Uterus (tissue), 4 donors: ENCODE measurements around the gene KRTAP12-2. TPM values are rescaled to one million over a fixed set of nuclear protein-coding genes. Genes with fewer than 3 reads are reported as not detected.

Experiments used
- DNase-seq, 2 donors: peaks; one replicate each; pipeline ENCODE4 v3.0.0-alpha.2; 2019 to 2020
- H3K27ac ChIP-seq, 2 donors: fragments of 200-600 bp; sonication (generic); 1 replicate in 1 of 2; 2 replicates in 1 of 2; pipeline ENCODE4 v1.5.1; 2016 to 2018
- H3K27me3 ChIP-seq, 2 donors: fragments of 200-600 bp; sonication (generic); one replicate each; pipeline ENCODE4 v1.5.1; 2018 to 2019; ENCODE audit warnings: control low read depth in 1 of 2
- H3K36me3 ChIP-seq, 2 donors: fragments of 200-600 bp; sonication (generic); one replicate each; pipeline ENCODE4 v1.5.1; 2019; ENCODE audit warnings: control low read depth in 1 of 2
- H3K4me1 ChIP-seq, 2 donors: fragments of 200-600 bp; sonication (generic); one replicate each; pipeline ENCODE4 v1.5.1; 2018 to 2019; ENCODE audit warnings: control low read depth in 1 of 2
- H3K4me3 ChIP-seq, 2 donors: fragments of 200-600 bp; sonication (generic); 1 replicate in 1 of 2; 2 replicates in 1 of 2; pipeline ENCODE4 v1.5.1; 2018 to 2019; ENCODE audit warnings: mild to moderate bottlenecking in 1 of 2
- H3K9me3 ChIP-seq, 2 donors: fragments of 200-600 bp; sonication (generic); one replicate each; pipeline ENCODE4 v1.5.1; 2019; ENCODE audit warnings: control low read depth in 1 of 2
- POLR2A ChIP-seq, 2 donors: fragments of 450-650 bp; IDR thresholded peaks; one replicate each; pipeline ENCODE4 v1.6.1; 2016; ENCODE audit warnings: antibody characterized with exemption in 2 of 2, mild to moderate bottlenecking in 1 of 2, moderate library complexity in 1 of 2
- intact Hi-C: fragments of 100-400 bp; cut with DNase I; formaldehyde crosslinking; loops from one replicate; pipeline ENCODE4 v1.15.1; 2023; ENCODE audit warnings: low total_unique reads
- total RNA-seq, 4 donors: library from RNA; depleted of rRNA in 3 of 4; stranded (reverse); fragments of >200 nt in 3 of 4; gene quantifications; one replicate each; pipeline versions ENCODE4 v1.1.0 to v1.2.4, GENCODE V29; 2014 to 2023
- TF ChIP-seq, protein P1 (sequence below), 4 experiments: fragments of 200-600 bp in 2 of 4; fragments of 450-650 bp in 2 of 4; sonication (generic) in 2 of 4; IDR thresholded peaks; one replicate each; pipeline ENCODE4 v1.5.1; 2016 to 2019; ENCODE audit warnings: antibody characterized with exemption in 4 of 4, mild to moderate bottlenecking in 2 of 4, moderate library complexity in 1 of 4
- donor health status: DM: yes; HTN: yes; CAD: no.

KRTAP12-2 gene
- total RNA-seq, 4 donors from 2014 or later = not detected

DNA sequence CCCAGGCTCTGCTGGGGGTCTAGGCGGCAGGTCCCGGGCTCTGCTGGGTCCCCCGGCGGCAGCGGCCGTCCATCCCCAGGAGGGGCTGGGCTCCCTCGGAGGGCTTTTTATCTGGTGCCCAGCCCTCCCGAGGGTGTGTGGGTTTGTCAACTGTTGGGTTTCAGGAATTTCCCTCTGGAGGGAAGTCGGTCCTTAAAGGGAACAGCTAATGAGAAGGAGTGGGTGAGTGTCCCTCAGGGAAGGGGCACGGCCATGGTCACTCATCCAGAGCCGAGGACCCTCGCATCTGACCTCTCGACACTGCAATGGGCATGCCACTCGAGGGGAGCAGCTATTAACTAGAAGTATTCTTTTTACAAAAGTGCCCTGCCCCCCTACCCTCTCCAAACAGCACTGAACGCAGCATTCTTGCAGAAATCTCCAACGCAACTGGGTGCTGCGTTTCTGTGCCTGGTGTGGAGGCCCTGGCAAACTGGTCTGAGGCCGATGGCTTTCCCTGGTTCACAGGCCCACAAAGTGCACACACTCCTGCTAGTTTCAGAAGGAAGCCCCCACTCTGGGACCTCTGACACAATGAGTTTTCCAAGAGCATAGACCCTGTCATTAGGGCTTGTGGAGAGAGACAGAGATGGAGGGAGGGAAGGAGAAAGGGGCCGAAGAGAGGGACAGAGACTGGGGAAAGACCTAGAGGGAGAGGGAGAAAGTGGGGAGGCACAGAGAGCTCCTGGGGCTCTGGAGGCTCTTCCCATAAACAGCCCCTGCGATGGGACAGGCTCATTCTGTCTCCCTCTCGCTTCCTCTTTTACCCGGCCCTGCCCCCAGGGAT, 45.7 kb upstream of the KRTAP12-2 start:
- peaks cover 0 to 39% of the 10 kb centered on the region in 2 donors for H3K27me3 ChIP-seq
- H3K4me1 ChIP-seq = no peaks in the 10 kb centered on the region
- no peak overlapping the region for H3K4me3 ChIP-seq
- no peak overlapping the region for H3K27ac ChIP-seq
- no peaks in the 10 kb centered on the region for H3K9me3 ChIP-seq
- peak in 1 of 2 donors; percentile 4 for DNase-seq
- TF ChIP-seq, protein P1, sequence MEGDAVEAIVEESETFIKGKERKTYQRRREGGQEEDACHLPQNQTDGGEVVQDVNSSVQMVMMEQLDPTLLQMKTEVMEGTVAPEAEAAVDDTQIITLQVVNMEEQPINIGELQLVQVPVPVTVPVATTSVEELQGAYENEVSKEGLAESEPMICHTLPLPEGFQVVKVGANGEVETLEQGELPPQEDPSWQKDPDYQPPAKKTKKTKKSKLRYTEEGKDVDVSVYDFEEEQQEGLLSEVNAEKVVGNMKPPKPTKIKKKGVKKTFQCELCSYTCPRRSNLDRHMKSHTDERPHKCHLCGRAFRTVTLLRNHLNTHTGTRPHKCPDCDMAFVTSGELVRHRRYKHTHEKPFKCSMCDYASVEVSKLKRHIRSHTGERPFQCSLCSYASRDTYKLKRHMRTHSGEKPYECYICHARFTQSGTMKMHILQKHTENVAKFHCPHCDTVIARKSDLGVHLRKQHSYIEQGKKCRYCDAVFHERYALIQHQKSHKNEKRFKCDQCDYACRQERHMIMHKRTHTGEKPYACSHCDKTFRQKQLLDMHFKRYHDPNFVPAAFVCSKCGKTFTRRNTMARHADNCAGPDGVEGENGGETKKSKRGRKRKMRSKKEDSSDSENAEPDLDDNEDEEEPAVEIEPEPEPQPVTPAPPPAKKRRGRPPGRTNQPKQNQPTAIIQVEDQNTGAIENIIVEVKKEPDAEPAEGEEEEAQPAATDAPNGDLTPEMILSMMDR (IDR thresholded peaks at IDR 0.05) = no peak
- no peak for TF ChIP-seq POLR2A (IDR thresholded peaks at IDR 0.05)
- no peaks in the 10 kb centered on the region for H3K36me3 ChIP-seq
- intact Hi-C loops = no loop called here

DNA sequence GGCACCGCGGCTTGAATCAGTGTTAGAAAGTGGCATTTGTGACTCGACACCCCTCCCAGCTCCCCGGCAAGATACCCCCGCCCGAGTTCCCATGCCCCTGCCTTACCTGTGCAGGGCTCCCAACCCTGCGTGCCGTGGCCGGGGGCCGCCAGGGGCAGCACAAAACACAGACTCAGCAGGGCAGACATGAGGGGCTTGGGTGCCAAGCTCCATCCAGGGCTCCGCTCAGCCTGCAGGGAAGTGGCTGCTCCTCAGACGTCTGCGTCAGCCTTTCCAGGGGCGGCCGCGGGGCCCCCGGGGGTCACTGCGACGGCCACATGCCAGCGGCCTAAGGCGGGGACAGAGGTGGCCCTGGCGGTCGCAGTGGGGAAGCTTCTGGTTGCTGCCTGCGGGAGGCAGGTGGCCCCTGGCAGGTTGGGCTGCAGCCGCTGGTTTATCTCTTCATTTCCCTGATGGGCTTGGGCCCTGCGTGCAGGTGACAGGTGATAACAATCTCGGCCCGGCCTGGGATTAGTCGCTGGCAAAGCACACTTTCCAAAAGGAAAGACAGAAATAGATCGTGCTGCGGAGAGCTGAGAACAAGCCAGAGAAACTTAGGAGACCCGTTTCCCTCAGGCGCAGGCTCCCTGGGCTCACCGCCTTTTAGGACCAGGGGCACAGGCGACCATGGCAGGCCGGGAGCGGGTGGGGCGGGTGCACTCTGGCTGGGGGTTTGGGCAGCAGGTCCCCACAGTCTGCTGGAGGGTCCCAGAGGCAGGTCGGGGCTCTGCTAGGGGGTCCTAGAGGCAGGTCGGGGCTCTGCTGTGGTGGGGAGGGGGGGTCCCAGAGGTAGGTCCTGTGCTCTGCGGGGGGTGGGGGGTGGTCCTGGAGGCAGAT, 44.8 kb upstream of the KRTAP12-2 start, which contains the start of gene TSPEAR:
TSS of gene TSPEAR (minus strand) at position 246 of the 876 bp plus-strand sequence. CDS start at position 188, 58 bp downstream.
- Histone ChIP-seq H3K4me3 (no peak within 1 kb of the TSS), H3K27ac (no peak within 1 kb of the TSS), H3K9me3 (no peaks in the 10 kb centered on the region), H3K27me3 (peaks cover 0 to 45% of the 10 kb centered on the region in 2 donors), H3K36me3 (no peaks in the 10 kb centered on the region), H3K4me1 (no peaks in the 10 kb centered on the region)
- peak in 1 of 2 donors; percentile 3 for DNase-seq
- no peak for TF ChIP-seq POLR2A (IDR thresholded peaks at IDR 0.05)
- TF ChIP-seq, protein P1 (IDR thresholded peaks at IDR 0.05) = no peak
- intact Hi-C loops = no loop called here

DNA sequence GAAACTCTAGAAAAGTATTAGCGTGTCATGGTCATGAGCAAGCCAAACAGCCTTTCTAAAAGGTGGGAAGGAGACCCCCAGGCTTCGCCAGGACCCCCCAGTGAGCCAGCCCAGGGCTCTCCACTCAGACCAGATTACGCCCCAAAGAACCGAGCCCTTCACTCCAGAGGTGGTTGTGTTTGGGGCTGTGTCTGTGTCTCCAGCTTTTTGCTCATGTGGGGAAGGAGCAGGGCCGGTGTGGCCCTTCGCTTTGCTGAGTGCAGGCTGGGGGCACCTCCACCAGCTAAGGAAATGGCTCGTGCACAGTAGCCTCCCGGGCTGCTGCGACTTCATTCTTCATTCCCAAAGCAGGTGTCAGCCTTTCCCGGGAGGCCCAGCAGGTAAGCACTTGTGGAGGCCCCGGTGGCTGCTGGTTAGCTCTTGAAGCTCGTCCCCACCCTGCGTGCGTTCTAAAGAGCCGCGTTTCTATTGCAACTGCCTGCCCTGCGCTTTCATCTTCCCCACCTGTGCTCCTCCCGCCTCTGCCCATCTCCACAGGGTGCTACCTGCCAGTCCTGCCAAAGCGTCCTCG, 44.1 kb upstream of the KRTAP12-2 start:
- intact Hi-C loops = no loop called here
- DNase-seq = peak in 1 of 2 donors; percentile 2
- no peaks in the 10 kb centered on the region for H3K36me3 ChIP-seq
- peaks cover 0 to 51% of the 10 kb centered on the region in 2 donors for H3K27me3 ChIP-seq
- H3K4me3 ChIP-seq = no peak overlapping the region
- no peak overlapping the region for H3K27ac ChIP-seq
- no peaks in the 10 kb centered on the region for H3K9me3 ChIP-seq
- TF ChIP-seq POLR2A (IDR thresholded peaks at IDR 0.05) = no peak
- TF ChIP-seq, protein P1 (IDR thresholded peaks at IDR 0.05) = no peak
- no peaks in the 10 kb centered on the region for H3K4me1 ChIP-seq

DNA sequence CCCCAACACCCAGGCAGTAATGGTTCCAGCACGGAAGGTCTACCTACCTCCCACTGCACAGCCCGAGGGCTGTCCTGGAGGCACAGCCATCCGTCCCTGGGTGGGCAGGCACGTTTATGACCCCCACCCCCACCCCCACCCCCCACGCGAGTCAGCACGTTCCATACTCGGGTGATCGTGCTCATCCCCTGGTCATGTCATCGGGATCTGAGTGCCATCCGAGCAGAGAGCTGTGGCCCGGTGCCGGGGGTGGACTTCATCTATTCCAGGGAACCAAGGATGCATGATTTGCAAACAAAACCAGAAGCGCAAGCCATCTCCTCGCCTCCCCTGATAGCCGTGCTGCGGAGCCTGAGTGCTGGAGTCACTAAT, 43.6 kb upstream of the KRTAP12-2 start:
- Histone ChIP-seq H3K4me3 (no peak overlapping the region), H3K4me1 (no peaks in the 10 kb centered on the region), H3K36me3 (no peaks in the 10 kb centered on the region), H3K9me3 (no peaks in the 10 kb centered on the region), H3K27ac (no peak overlapping the region), H3K27me3 (peaks cover 0 to 51% of the 10 kb centered on the region in 2 donors)
- DNase-seq = peak in 1 of 2 donors; percentile 1
- intact Hi-C loops = no loop called here
- TF ChIP-seq, protein P1 (IDR thresholded peaks at IDR 0.05) = no peak
- no peak for TF ChIP-seq POLR2A (IDR thresholded peaks at IDR 0.05)
